ENCODE data around the gene DNASE1.

DNA sequence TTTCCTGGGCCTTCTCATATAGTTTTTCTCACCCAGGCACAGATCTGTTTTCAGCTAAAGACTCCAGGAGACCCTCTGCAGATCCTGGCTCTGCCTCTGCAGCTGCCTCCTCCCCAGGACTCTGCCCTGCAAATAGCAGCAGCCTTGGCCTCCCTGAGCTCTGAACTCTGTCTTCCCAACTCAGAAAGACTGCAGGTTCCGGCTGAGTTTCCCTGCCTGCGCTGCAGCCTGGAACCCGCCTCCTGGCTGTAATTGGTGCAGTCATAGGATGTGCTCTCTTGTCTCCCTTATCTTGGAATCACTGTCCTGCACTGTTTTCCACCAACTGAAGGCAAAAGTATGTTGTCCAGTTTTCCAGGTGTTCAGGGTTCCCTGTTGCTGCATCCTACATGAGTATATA is 14.3 kb upstream of the DNASE1 start:
- TF ChIP-seq, protein P1, sequence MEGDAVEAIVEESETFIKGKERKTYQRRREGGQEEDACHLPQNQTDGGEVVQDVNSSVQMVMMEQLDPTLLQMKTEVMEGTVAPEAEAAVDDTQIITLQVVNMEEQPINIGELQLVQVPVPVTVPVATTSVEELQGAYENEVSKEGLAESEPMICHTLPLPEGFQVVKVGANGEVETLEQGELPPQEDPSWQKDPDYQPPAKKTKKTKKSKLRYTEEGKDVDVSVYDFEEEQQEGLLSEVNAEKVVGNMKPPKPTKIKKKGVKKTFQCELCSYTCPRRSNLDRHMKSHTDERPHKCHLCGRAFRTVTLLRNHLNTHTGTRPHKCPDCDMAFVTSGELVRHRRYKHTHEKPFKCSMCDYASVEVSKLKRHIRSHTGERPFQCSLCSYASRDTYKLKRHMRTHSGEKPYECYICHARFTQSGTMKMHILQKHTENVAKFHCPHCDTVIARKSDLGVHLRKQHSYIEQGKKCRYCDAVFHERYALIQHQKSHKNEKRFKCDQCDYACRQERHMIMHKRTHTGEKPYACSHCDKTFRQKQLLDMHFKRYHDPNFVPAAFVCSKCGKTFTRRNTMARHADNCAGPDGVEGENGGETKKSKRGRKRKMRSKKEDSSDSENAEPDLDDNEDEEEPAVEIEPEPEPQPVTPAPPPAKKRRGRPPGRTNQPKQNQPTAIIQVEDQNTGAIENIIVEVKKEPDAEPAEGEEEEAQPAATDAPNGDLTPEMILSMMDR (IDR thresholded peaks at IDR 0.05): no peak
- TF ChIP-seq POLR2A (IDR thresholded peaks at IDR 0.05): no peak
